H9 (cell line): Measurements from ENCODE around the gene TPSB2. TPM values are rescaled to one million over a fixed set of nuclear protein-coding genes. Genes with fewer than 3 reads are reported as not detected.

Source experiments
- DNase-seq: peaks from one replicate; pipeline ENCODE4 v3.0.0-alpha.2; 2017
- H2AFZ ChIP-seq: one replicate; pipeline ENCODE4 v1.6.1; 2013; ENCODE audit warnings: mild to moderate bottlenecking, low read length, control low read depth, moderate library complexity
- H2AK5ac ChIP-seq: 2 replicates; pipeline ENCODE4 v1.6.1; 2013; ENCODE audit warnings: low read length, control low read depth, mixed read lengths; ENCODE audit not compliant: insufficient read length
- H2BK120ac ChIP-seq: one replicate; pipeline ENCODE4 v1.6.1; 2013; ENCODE audit warnings: low read depth, mild to moderate bottlenecking, low read length, control low read depth, inconsistent platforms; ENCODE audit not compliant: poor library complexity, severe bottlenecking
- H2BK12ac ChIP-seq: 2 replicates; pipeline ENCODE4 v1.6.1; 2013; ENCODE audit warnings: low read length, control low read depth, mixed read lengths, low read depth; ENCODE audit not compliant: insufficient read length
- H2BK15ac ChIP-seq: 2 replicates; pipeline ENCODE4 v1.6.1; 2013; ENCODE audit warnings: low read depth, low read length, control low read depth
- H2BK20ac ChIP-seq: one replicate; pipeline ENCODE4 v1.6.1; 2013; ENCODE audit warnings: low read depth, mild to moderate bottlenecking, low read length, control low read depth, inconsistent platforms; ENCODE audit not compliant: poor library complexity, severe bottlenecking
- H2BK5ac ChIP-seq: 2 replicates; pipeline ENCODE4 v1.6.1; 2013; ENCODE audit warnings: low read length, control low read depth, mixed read lengths; ENCODE audit not compliant: insufficient read length
- H3K14ac ChIP-seq: 2 replicates; pipeline ENCODE4 v1.6.1; 2013; ENCODE audit warnings: low read length, control low read depth; ENCODE audit not compliant: insufficient read depth
- H3K18ac ChIP-seq: 2 replicates; pipeline ENCODE4 v1.6.1; 2013; ENCODE audit warnings: low read depth, mild to moderate bottlenecking, mixed read lengths, low read length, control low read depth; ENCODE audit not compliant: insufficient read length
- H3K23ac ChIP-seq: 2 replicates; pipeline ENCODE4 v1.6.1; 2013; ENCODE audit warnings: low read length, control low read depth, mixed read lengths, low read depth; ENCODE audit not compliant: insufficient read length
- H3K23me2 ChIP-seq: 2 replicates; pipeline ENCODE4 v1.6.1; 2013; ENCODE audit warnings: low read depth, mild to moderate bottlenecking, mixed read lengths, low read length, control low read depth; ENCODE audit not compliant: insufficient read length, poor library complexity, severe bottlenecking
- H3K27ac ChIP-seq: 2 replicates; pipeline ENCODE4 v1.5.1; 2013; ENCODE audit warnings: low read length, control low read depth, mixed read lengths, low read depth; ENCODE audit not compliant: insufficient read length
- H3K27me3 ChIP-seq: 2 replicates; pipeline ENCODE4 v1.6.1; 2013; ENCODE audit warnings: low read length, control low read depth, inconsistent platforms; ENCODE audit not compliant: insufficient read depth
- H3K4ac ChIP-seq: 2 replicates; pipeline ENCODE4 v1.6.1; 2013; ENCODE audit warnings: low read depth, mild to moderate bottlenecking, control low read depth, inconsistent platforms, low read length, moderate library complexity
- H3K4me1 ChIP-seq: 2 replicates; pipeline ENCODE4 v1.6.1; 2013; ENCODE audit warnings: low read length, control low read depth, inconsistent platforms; ENCODE audit not compliant: insufficient read depth
- H3K4me2 ChIP-seq: 2 replicates; pipeline ENCODE4 v1.6.1; 2013; ENCODE audit warnings: low read length, control low read depth, mixed read lengths; ENCODE audit not compliant: insufficient read length, insufficient read depth
- H3K56ac ChIP-seq: 2 replicates; pipeline ENCODE4 v1.6.1; 2013; ENCODE audit warnings: low read depth, mild to moderate bottlenecking, mixed read lengths, low read length, control low read depth; ENCODE audit not compliant: insufficient read length
- H3K79me1 ChIP-seq: 2 replicates; pipeline ENCODE4 v1.6.1; 2013; ENCODE audit warnings: low read depth, mild to moderate bottlenecking, moderate library complexity, low read length, control low read depth, inconsistent platforms; ENCODE audit not compliant: insufficient read depth, poor library complexity, severe bottlenecking
- H3K79me2 ChIP-seq: 2 replicates; pipeline ENCODE4 v1.6.1; 2013; ENCODE audit warnings: low read length, control low read depth, inconsistent platforms; ENCODE audit not compliant: insufficient read depth
- H3K9ac ChIP-seq: 2 replicates; pipeline ENCODE4 v1.6.1; 2013; ENCODE audit warnings: low read length, control low read depth, mixed read lengths; ENCODE audit not compliant: insufficient read length; ENCODE audit errors: extremely low read depth
- H3K9me3 ChIP-seq: one replicate; pipeline ENCODE4 v1.6.1; 2013; ENCODE audit warnings: low read depth, low read length, inconsistent platforms; ENCODE audit not compliant: control insufficient read depth
- H3T11ph ChIP-seq: one replicate; pipeline ENCODE4 v1.6.1; 2013; ENCODE audit warnings: mild to moderate bottlenecking, low read length, control low read depth, inconsistent platforms
- H4K20me1 ChIP-seq: one replicate; pipeline ENCODE4 v1.6.1; 2013; ENCODE audit not compliant: control insufficient read depth, insufficient read length, insufficient read depth
- H4K5ac ChIP-seq: 2 replicates; pipeline ENCODE4 v1.6.1; 2013; ENCODE audit warnings: low read depth, mild to moderate bottlenecking, mixed read lengths, low read length, control low read depth; ENCODE audit not compliant: insufficient read length
- H4K8ac ChIP-seq: replicated peaks from 2 replicates; pipeline ENCODE4 v1.6.1; 2013; ENCODE audit warnings: low read length, control low read depth, mixed read lengths, low read depth; ENCODE audit not compliant: insufficient read length
- H4K91ac ChIP-seq: 2 replicates; pipeline ENCODE4 v1.6.1; 2013; ENCODE audit warnings: low read depth, mild to moderate bottlenecking, moderate library complexity, mixed read lengths, low read length, control low read depth; ENCODE audit not compliant: insufficient read length
- H3K27ac Mint-ChIP-seq, 3 experiments: 2 replicates in 2 of 3; 3 replicates in 1 of 3; pipeline ENCODE4 v1.8.0; 2020 to 2021; ENCODE audit warnings: mixed read lengths in 3 of 3, mild to moderate bottlenecking in 1 of 3, moderate library complexity in 1 of 3
- H3K27me3 Mint-ChIP-seq: 2 replicates; pipeline ENCODE4 v1.8.0; 2021; ENCODE audit warnings: low read depth, mild to moderate bottlenecking, moderate library complexity, mixed read lengths
- H3K36me3 Mint-ChIP-seq, 3 experiments: 2 replicates in 2 of 3; 3 replicates in 1 of 3; pipeline ENCODE4 v1.8.0; 2020 to 2021; ENCODE audit warnings: low read depth in 3 of 3, mixed read lengths in 3 of 3; ENCODE audit not compliant: insufficient read depth in 1 of 3
- H3K4me1 Mint-ChIP-seq, 2 experiments: 2 replicates each; pipeline ENCODE4 v1.8.0; 2020; ENCODE audit warnings: mixed read lengths in 2 of 2
- H3K4me3 Mint-ChIP-seq, 2 experiments: 2 replicates in 1 of 2; 3 replicates in 1 of 2; pipeline ENCODE4 v1.8.0; 2020 to 2021; ENCODE audit warnings: mild to moderate bottlenecking in 2 of 2, mixed read lengths in 2 of 2, moderate library complexity in 1 of 2
- H3K9me3 Mint-ChIP-seq, 2 experiments: 2 replicates in 1 of 2; 3 replicates in 1 of 2; pipeline ENCODE4 v1.8.0; 2020; ENCODE audit warnings: mild to moderate bottlenecking in 2 of 2, mixed read lengths in 2 of 2, moderate library complexity in 1 of 2
- WGBS: extraction: QIAGEN DNeasy Blood & Tissue Kit; methylation state at CpG from one replicate; pipeline ENCODE4 v1.1.7; 2013; ENCODE audit warnings: missing lambda C conversion rate, low lambda C conversion rate, mixed read lengths; ENCODE audit not compliant: insufficient read length; ENCODE audit errors: extremely low coverage; 5-methylcytosine and 5-hydroxymethylcytosine counted together
- total RNA-seq: library from RNA; stranded (reverse); gene quantifications from 2 replicates; pipeline ENCODE4 v1.2.1, GENCODE V29; 2021
- TF ChIP-seq, protein P1 (sequence below): fragments of 200-600 bp; sonication (generic); conservative IDR thresholded peaks from 3 replicates; pipeline ENCODE4 v1.8.0; 2021; ENCODE audit warnings: antibody characterized with exemption, mild to moderate bottlenecking

The TPSB2 gene
- total RNA-seq, 1 experiment from 2014 or later: not detected

DNA sequence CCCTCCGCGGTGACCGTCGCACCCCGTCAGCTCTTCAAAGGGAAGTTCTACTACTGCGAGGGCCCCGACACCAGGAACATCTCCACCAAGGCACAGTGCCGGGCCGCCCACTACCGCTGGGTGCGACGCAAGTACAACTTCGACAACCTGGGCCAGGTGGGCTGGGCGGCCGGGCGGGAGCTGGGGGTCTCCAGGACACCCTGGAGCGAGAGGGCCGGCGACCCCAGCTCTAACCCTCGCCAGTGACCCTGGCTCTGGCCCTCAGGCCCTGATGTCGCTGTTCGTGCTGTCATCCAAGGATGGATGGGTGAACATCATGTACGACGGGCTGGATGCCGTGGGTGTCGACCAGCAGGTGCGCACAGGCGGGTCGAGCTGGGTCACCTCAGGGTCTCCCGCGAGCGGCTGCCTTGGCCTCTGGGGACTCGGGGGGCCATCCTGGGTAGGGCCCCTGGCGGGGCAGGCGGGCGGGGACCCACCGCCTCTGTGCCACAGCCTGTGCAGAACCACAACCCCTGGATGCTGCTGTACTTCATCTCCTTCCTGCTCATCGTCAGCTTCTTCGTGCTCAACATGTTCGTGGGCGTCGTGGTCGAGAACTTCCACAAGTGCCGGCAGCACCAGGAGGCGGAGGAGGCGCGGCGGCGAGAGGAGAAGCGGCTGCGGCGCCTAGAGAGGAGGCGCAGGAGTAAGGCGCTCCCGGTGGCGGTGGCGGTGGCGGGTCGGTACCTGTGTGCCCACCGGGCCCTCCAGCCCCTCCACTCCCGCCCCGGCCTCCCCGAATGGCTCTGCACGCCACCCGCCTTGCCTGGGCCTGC is 18.3 kb downstream of the TPSB2 start:
- H3K4me3 Mint-ChIP-seq: no peak overlapping the region
- Histone ChIP-seq H2AK5ac (no peak overlapping the region), H3K4me1 (no peaks in the 10 kb centered on the region), H3K4ac (no peak overlapping the region), H3K18ac (no peak overlapping the region), H2BK20ac (no peak overlapping the region), H3K4me2 (no peak overlapping the region), H3K9me3 (no peaks in the 10 kb centered on the region), H4K20me1 (no peaks in the 10 kb centered on the region), H4K91ac (no peak overlapping the region), H3K56ac (no peak overlapping the region), H3K9ac (no peak overlapping the region), H2AFZ (no peak overlapping the region), H3K27me3 (no peaks in the 10 kb centered on the region), H2BK15ac (no peak overlapping the region), H2BK12ac (no peak overlapping the region), H3T11ph (no peak overlapping the region), H2BK5ac (no peak overlapping the region), H3K14ac (no peak overlapping the region), H3K79me2 (no peaks in the 10 kb centered on the region), H3K23me2 (no peaks in the 10 kb centered on the region), H3K23ac (no peak overlapping the region), H3K27ac (no peak overlapping the region), H4K5ac (no peak overlapping the region), H2BK120ac (no peak overlapping the region), H3K79me1 (no peaks in the 10 kb centered on the region), H4K8ac (no peak overlapping the region)
- no peaks in the 10 kb centered on the region for H3K4me1 Mint-ChIP-seq
- H3K27ac Mint-ChIP-seq: no peak overlapping the region
- H3K36me3 Mint-ChIP-seq: peaks cover 0 to 39% (median 33%) of the 10 kb centered on the region in 3 experiments; a peak in 6 of 7 replicates
- TF ChIP-seq, protein P1, sequence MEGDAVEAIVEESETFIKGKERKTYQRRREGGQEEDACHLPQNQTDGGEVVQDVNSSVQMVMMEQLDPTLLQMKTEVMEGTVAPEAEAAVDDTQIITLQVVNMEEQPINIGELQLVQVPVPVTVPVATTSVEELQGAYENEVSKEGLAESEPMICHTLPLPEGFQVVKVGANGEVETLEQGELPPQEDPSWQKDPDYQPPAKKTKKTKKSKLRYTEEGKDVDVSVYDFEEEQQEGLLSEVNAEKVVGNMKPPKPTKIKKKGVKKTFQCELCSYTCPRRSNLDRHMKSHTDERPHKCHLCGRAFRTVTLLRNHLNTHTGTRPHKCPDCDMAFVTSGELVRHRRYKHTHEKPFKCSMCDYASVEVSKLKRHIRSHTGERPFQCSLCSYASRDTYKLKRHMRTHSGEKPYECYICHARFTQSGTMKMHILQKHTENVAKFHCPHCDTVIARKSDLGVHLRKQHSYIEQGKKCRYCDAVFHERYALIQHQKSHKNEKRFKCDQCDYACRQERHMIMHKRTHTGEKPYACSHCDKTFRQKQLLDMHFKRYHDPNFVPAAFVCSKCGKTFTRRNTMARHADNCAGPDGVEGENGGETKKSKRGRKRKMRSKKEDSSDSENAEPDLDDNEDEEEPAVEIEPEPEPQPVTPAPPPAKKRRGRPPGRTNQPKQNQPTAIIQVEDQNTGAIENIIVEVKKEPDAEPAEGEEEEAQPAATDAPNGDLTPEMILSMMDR: no peak
- DNase-seq: no peak
- no peaks in the 10 kb centered on the region for H3K27me3 Mint-ChIP-seq
- WGBS: no CpG with 5 or more reads among the region's 65 CpGs
- no peaks in the 10 kb centered on the region for H3K9me3 Mint-ChIP-seq
